GM23248 (cell line): ENCODE measurements around the gene TTYH3. TPM values are rescaled to one million over a fixed set of nuclear protein-coding genes. Genes with fewer than 3 reads are reported as not detected.

Experiments used
- DNase-seq: peaks from one replicate; pipeline ENCODE4 v3.0.0-alpha.2; 2015
- H2AFZ ChIP-seq: fragments of 200-600 bp; sonication (generic); 2 replicates; pipeline ENCODE4 v1.6.1; 2016; ENCODE audit warnings: antibody characterized with exemption
- H3F3A ChIP-seq: fragments of 200-600 bp; sonication (generic); 2 replicates; pipeline ENCODE4 v1.6.1; 2016; ENCODE audit warnings: mild to moderate bottlenecking, antibody characterized with exemption, mixed run types; ENCODE audit not compliant: insufficient read depth
- H3K27ac ChIP-seq: fragments of 200-600 bp; sonication (generic); 2 replicates; pipeline ENCODE4 v1.5.1; 2016; ENCODE audit warnings: mild to moderate bottlenecking
- H3K27me3 ChIP-seq: fragments of 200-600 bp; sonication (generic); replicated peaks from 2 replicates; pipeline ENCODE4 v1.6.1; 2016; ENCODE audit warnings: mild to moderate bottlenecking; ENCODE audit not compliant: insufficient read depth
- H3K36me3 ChIP-seq: fragments of 200-600 bp; sonication (generic); 2 replicates; pipeline ENCODE4 v1.6.1; 2016; ENCODE audit warnings: low read depth, mild to moderate bottlenecking
- H3K4me1 ChIP-seq: fragments of 200-600 bp; sonication (generic); 2 replicates; pipeline ENCODE4 v1.6.1; 2016; ENCODE audit warnings: mild to moderate bottlenecking; ENCODE audit not compliant: insufficient read depth
- H3K4me2 ChIP-seq: fragments of 200-600 bp; sonication (generic); one replicate; pipeline ENCODE4 v1.6.1; 2016; ENCODE audit warnings: mild to moderate bottlenecking; ENCODE audit not compliant: unreplicated experiment
- H3K4me3 ChIP-seq: fragments of 200-600 bp; sonication (generic); 2 replicates; pipeline ENCODE4 v1.5.1; 2016; ENCODE audit warnings: mild to moderate bottlenecking
- H3K79me2 ChIP-seq: fragments of 200-600 bp; sonication (generic); 2 replicates; pipeline ENCODE4 v1.6.1; 2016; ENCODE audit warnings: mild to moderate bottlenecking; ENCODE audit not compliant: insufficient read depth
- H3K9ac ChIP-seq: fragments of 200-600 bp; sonication (generic); 2 replicates; pipeline ENCODE4 v1.6.1; 2016; ENCODE audit warnings: mild to moderate bottlenecking
- H3K9me2 ChIP-seq: fragments of 200-600 bp; sonication (generic); 2 replicates; pipeline ENCODE4 v1.6.1; 2016; ENCODE audit warnings: mixed run types, mild to moderate bottlenecking, moderate library complexity; ENCODE audit not compliant: insufficient read depth
- H3K9me3 ChIP-seq: fragments of 200-600 bp; sonication (generic); one replicate; pipeline ENCODE4 v1.6.1; 2017; ENCODE audit warnings: low read depth
- H4K20me1 ChIP-seq: fragments of 200-600 bp; sonication (generic); 2 replicates; pipeline ENCODE4 v1.6.0; 2016; ENCODE audit not compliant: insufficient read depth
- EZH2 ChIP-seq: fragments of 200-600 bp; sonication (generic); IDR thresholded peaks from 2 replicates; pipeline ENCODE4 v1.6.1; 2018; ENCODE audit warnings: antibody characterized with exemption, mild to moderate bottlenecking; ENCODE audit not compliant: insufficient read depth, poor library complexity, severe bottlenecking
- EZH2phosphoT487 ChIP-seq: fragments of 200-600 bp; sonication (generic); IDR thresholded peaks from 2 replicates; pipeline ENCODE4 v1.6.1; 2018; ENCODE audit warnings: antibody characterized with exemption, moderate library complexity, mild to moderate bottlenecking, low read depth; ENCODE audit not compliant: insufficient read depth
- WGBS, 2 experiments: methylation state at CpG; one replicate each; pipeline ENCODE4 v1.1.6; 2015 to 2017; ENCODE audit warnings: low lambda C conversion rate in 2 of 2, low coverage in 1 of 2; ENCODE audit errors: missing lambda C conversion rate in 2 of 2; 5-methylcytosine and 5-hydroxymethylcytosine counted together
- in situ Hi-C: fragments of 300-500 bp; cut with MboI; formaldehyde crosslinking; loops from 2 replicates; pipeline ENCODE4 v1.15.0; 2020
- polyA plus RNA-seq: library from polyadenylated mRNA; unstranded; fragments of >200 nt; fragmentation: Nextera tagmentation; extraction: Ambion mirVana; gene quantifications from 2 replicates; pipeline ENCODE4 v1.2.1, GENCODE V29; 2016
- total RNA-seq: library from RNA; depleted of rRNA; stranded (reverse); fragments of >200 nt; shearing (Covaris generic); gene quantifications from 2 replicates; pipeline ENCODE4 v1.2.3, GENCODE V29; 2014

Gene TTYH3
- total and polyA plus RNA-seq, 2 experiments from 2014 or later: 25.3 to 46.0 TPM

GRCh38 chr7:2644220-2644561 lies 12.4 kb downstream of the TTYH3 start:
- in situ Hi-C loops: no loop called here
- no peaks in the 10 kb centered on the region for H3K36me3 ChIP-seq
- WGBS, 2 experiments: 73 to 76% methylated on average over 6 of the region's 6 CpGs
- H3K4me1 ChIP-seq: peaks cover 23% of the 10 kb centered on the region
- 0 out of 2 replicates have a peak, but pooled peaks cover 5% of the 10 kb centered on the region for H3F3A ChIP-seq
- no peaks in the 10 kb centered on the region for H3K9me2 ChIP-seq
- no peak for TF ChIP-seq EZH2phosphoT487
- TF ChIP-seq EZH2: no peak
- no peaks in the 10 kb centered on the region for H3K9me3 ChIP-seq
- no peaks in the 10 kb centered on the region for H3K27me3 ChIP-seq
- peaks cover 16% of the 10 kb centered on the region for H3K79me2 ChIP-seq
- no peak overlapping the region for H3K9ac ChIP-seq
- H3K27ac ChIP-seq: no peak overlapping the region
- no peak overlapping the region for H2AFZ ChIP-seq
- DNase-seq: no peak
- H3K4me3 ChIP-seq: no peak overlapping the region
- no peaks in the 10 kb centered on the region for H4K20me1 ChIP-seq
- no peak overlapping the region for H3K4me2 ChIP-seq

- peaks cover 11% of the 10 kb centered on the region for H3K79me2 ChIP-seq
- no peaks in the 10 kb centered on the region for H3K9me3 ChIP-seq
- 0 out of 2 replicates have a peak, but pooled peaks cover 5% of the 10 kb centered on the region for H3F3A ChIP-seq
- H2AFZ ChIP-seq: no peak overlapping the region
- H3K36me3 ChIP-seq: no peaks in the 10 kb centered on the region
- TF ChIP-seq EZH2phosphoT487 (no peak), EZH2 (no peak)
- in situ Hi-C loops: no loop called here
- no peaks in the 10 kb centered on the region for H4K20me1 ChIP-seq
- no peak overlapping the region for H3K27ac ChIP-seq
- H3K4me1 ChIP-seq: peaks cover 21% of the 10 kb centered on the region
- H3K4me3 ChIP-seq: no peak overlapping the region
- no peaks in the 10 kb centered on the region for H3K9me2 ChIP-seq
- H3K4me2 ChIP-seq: no peak overlapping the region
- no peak for DNase-seq
- no peak overlapping the region for H3K9ac ChIP-seq
- H3K27me3 ChIP-seq: no peaks in the 10 kb centered on the region
- 80 to 84% methylated on average over 18 of the region's 18 CpGs for WGBS, 2 experiments
Measured at GRCh38 chr7:2644562-2645273, 12.9 kb downstream of the TTYH3 start.

GRCh38 chr7:2645274-2645868 lies 13.6 kb downstream of the TTYH3 start:
- Histone ChIP-seq H3K27ac (no peak overlapping the region), H4K20me1 (no peaks in the 10 kb centered on the region), H3K4me2 (no peak overlapping the region), H3K4me3 (no peak overlapping the region), H3K36me3 (no peaks in the 10 kb centered on the region), H3F3A (0 out of 2 replicates have a peak, but pooled peaks cover 5% of the 10 kb centered on the region), H2AFZ (no peak overlapping the region), H3K4me1 (peaks cover 21% of the 10 kb centered on the region), H3K9me2 (no peaks in the 10 kb centered on the region), H3K9me3 (no peaks in the 10 kb centered on the region), H3K27me3 (no peaks in the 10 kb centered on the region), H3K79me2 (peaks cover 4% of the 10 kb centered on the region), H3K9ac (no peak overlapping the region)
- 83 to 86% methylated on average over 14 of the region's 14 CpGs for WGBS, 2 experiments
- in situ Hi-C loops: no loop called here
- no peak for TF ChIP-seq EZH2
- TF ChIP-seq EZH2phosphoT487: no peak
- no peak for DNase-seq

- no peak overlapping the region for H3K9ac ChIP-seq
- no peaks in the 10 kb centered on the region for H3K27me3 ChIP-seq
- in situ Hi-C loops: no loop called here
- DNase-seq: no peak
- H3K36me3 ChIP-seq: no peaks in the 10 kb centered on the region
- WGBS, 2 experiments: 84 to 86% methylated on average over 9 to 10 of the region's 10 CpGs
- H3F3A ChIP-seq: 0 out of 2 replicates have a peak, but pooled peaks cover 5% of the 10 kb centered on the region
- peaks cover 12% of the 10 kb centered on the region for H3K4me1 ChIP-seq
- no peaks in the 10 kb centered on the region for H3K9me3 ChIP-seq
- no peak overlapping the region for H3K4me2 ChIP-seq
- H3K27ac ChIP-seq: no peak overlapping the region
- H3K9me2 ChIP-seq: no peaks in the 10 kb centered on the region
- no peak overlapping the region for H3K4me3 ChIP-seq
- no peak overlapping the region for H2AFZ ChIP-seq
- no peaks in the 10 kb centered on the region for H3K79me2 ChIP-seq
- TF ChIP-seq EZH2 (no peak), EZH2phosphoT487 (no peak)
- H4K20me1 ChIP-seq: no peaks in the 10 kb centered on the region
Measured at GRCh38 chr7:2646336-2646679, 14.5 kb downstream of the TTYH3 start.
